HCT116 (cell line): Measurements from ENCODE around the gene SUN5. TPM values are rescaled to one million over a fixed set of nuclear protein-coding genes. Genes with fewer than 3 reads are reported as not detected.

Source experiments
- ATAC-seq: fragments of 200-7000 bp; cut with Tn5 transposase; 2 replicates; pipeline ENCODE4 v1.9.1; 2020; ENCODE audit warnings: mild to moderate bottlenecking, moderate library complexity
- BruUV-seq: library from RNA; stranded (reverse); fragments of 400-500 nt; replicated peaks from 2 replicates; lab custom pipeline; 2021; lab: Mats Ljungman, UMichigan
- CTCF ChIA-PET: fragments of 300-600 bp; sonication (Branson Sonifier 250); formaldehyde crosslinking; loops from one replicate; lab custom pipeline; 2021; ENCODE audit warnings: antibody characterized with exemption; lab: Charles Lee
- POLR2A ChIA-PET: fragments of 300-600, 350-600 bp; sonication (Branson Sonifier 250); formaldehyde crosslinking; loops from one replicate; lab custom pipeline; 2021; ENCODE audit warnings: antibody characterized with exemption; lab: Charles Lee
- RAD21 ChIA-PET, 2 experiments: fragments of 300-600 bp; sonication (Branson Sonifier 250); formaldehyde crosslinking; loops; one replicate each; lab custom pipeline; 2023; ENCODE audit warnings: low total read pairs in 2 of 2; ENCODE audit not compliant: uncharacterized antibody in 2 of 2, unreplicated experiment in 2 of 2, low non-redundant PET in 1 of 2; lab: Charles Lee
- DNase-seq: peaks from one replicate; pipeline ENCODE4 v3.0.0-alpha.2; 2010; ENCODE audit warnings: low read depth, low spot score
- H2AFZ ChIP-seq: fragments of 200-600 bp; shearing (Covaris generic), sonication (generic); 2 replicates; pipeline ENCODE4 v1.6.1; 2017; ENCODE audit warnings: low read depth, mixed run types, mixed read lengths, antibody characterized with exemption, low read length; ENCODE audit not compliant: poor library complexity, severe bottlenecking
- H3K27ac ChIP-seq: 2 replicates; pipeline ENCODE4 v1.5.1; 2012; ENCODE audit warnings: low read depth, low read length
- H3K27me3 ChIP-seq: fragments of 200-600 bp; sonication (generic); 2 replicates; pipeline ENCODE4 v1.6.1; 2016; ENCODE audit warnings: mixed run types, low read length, mixed read lengths; ENCODE audit not compliant: insufficient read depth
- H3K36me3 ChIP-seq, 2 experiments: fragments of 200-500 bp in 1 of 2; fragments of 200-600 bp in 1 of 2; sonication (Bioruptor generic) in 1 of 2; sonication (generic) in 1 of 2; 2 replicates each; pipeline versions ENCODE4 v1.5.1 to v1.6.1; 2014 to 2016; ENCODE audit warnings: low read length in 2 of 2, inconsistent platforms in 1 of 2, mixed read lengths in 1 of 2, mixed run types in 1 of 2; ENCODE audit not compliant: insufficient read depth in 2 of 2, control insufficient read depth in 1 of 2
- H3K4me1 ChIP-seq, 2 experiments: fragments of 200-600 bp in 1 of 2; sonication (generic) in 1 of 2; 2 replicates each; pipeline versions ENCODE4 v1.5.1 to v1.6.1; 2012 to 2017; ENCODE audit warnings: low read length in 2 of 2, inconsistent platforms in 1 of 2, mild to moderate bottlenecking in 1 of 2, mixed read lengths in 1 of 2, mixed run types in 1 of 2, moderate library complexity in 1 of 2; ENCODE audit not compliant: insufficient read depth in 2 of 2, control insufficient read depth in 1 of 2
- H3K4me2 ChIP-seq: fragments of 200-600 bp; sonication (generic); 2 replicates; pipeline ENCODE4 v1.6.1; 2017; ENCODE audit warnings: mixed run types, low read length, mixed read lengths
- H3K4me3 ChIP-seq, 2 experiments: fragments of 200-600 bp in 1 of 2; sonication (generic) in 1 of 2; replicated peaks in 1 of 2; 2 replicates each; pipeline ENCODE4 v1.5.1; 2011 to 2016; ENCODE audit warnings: low read length in 2 of 2, control low read depth in 1 of 2, low read depth in 1 of 2, mild to moderate bottlenecking in 1 of 2, mixed read lengths in 1 of 2, mixed run types in 1 of 2
- H3K79me2 ChIP-seq: fragments of 200-600 bp; sonication (generic); 2 replicates; pipeline ENCODE4 v1.6.1; 2017; ENCODE audit warnings: mild to moderate bottlenecking, mixed run types, low read length, moderate library complexity, mixed read lengths; ENCODE audit not compliant: insufficient read depth
- H3K9ac ChIP-seq: fragments of 200-600 bp; sonication (generic); 2 replicates; pipeline ENCODE4 v1.6.1; 2016; ENCODE audit warnings: low read length, mixed read lengths
- H3K9me2 ChIP-seq: fragments of 200-600 bp; sonication (generic), shearing (Covaris generic); 2 replicates; pipeline ENCODE4 v1.6.1; 2017; ENCODE audit warnings: mixed run types, mild to moderate bottlenecking, moderate library complexity; ENCODE audit not compliant: insufficient read depth
- H3K9me3 ChIP-seq, 2 experiments: fragments of 200-500 bp in 1 of 2; fragments of 200-600 bp in 1 of 2; sonication (Bioruptor generic) in 1 of 2; sonication (generic) in 1 of 2; 2 replicates each; pipeline ENCODE4 v1.6.1; 2014 to 2017; ENCODE audit warnings: low read length in 2 of 2, mixed read lengths in 2 of 2, inconsistent platforms in 1 of 2, low read depth in 1 of 2, mild to moderate bottlenecking in 1 of 2, mixed run types in 1 of 2, moderate library complexity in 1 of 2; ENCODE audit not compliant: control insufficient read depth in 1 of 2, insufficient read depth in 1 of 2
- H4K20me1 ChIP-seq: fragments of 200-600 bp; sonication (generic), shearing (Covaris generic); 2 replicates; pipeline ENCODE4 v1.6.1; 2017; ENCODE audit warnings: mixed run types, mild to moderate bottlenecking, moderate library complexity; ENCODE audit not compliant: insufficient read depth
- EGR1 ChIP-seq: IDR thresholded peaks from 2 replicates; pipeline ENCODE4 v1.6.1; 2012; ENCODE audit warnings: low read depth
- ELF1 ChIP-seq: IDR thresholded peaks from 2 replicates; pipeline ENCODE4 v1.6.1; 2012; ENCODE audit warnings: low read depth, borderline replicate concordance
- EZH2 ChIP-seq: fragments of 200-600 bp; sonication (generic); IDR thresholded peaks from 2 replicates; pipeline ENCODE4 v1.6.1; 2017; ENCODE audit warnings: antibody characterized with exemption, mixed run types
- EZH2phosphoT487 ChIP-seq: fragments of 200-600 bp; IDR thresholded peaks from 2 replicates; pipeline ENCODE4 v1.6.1; 2018; ENCODE audit warnings: antibody characterized with exemption, borderline replicate concordance
- FOSL1 ChIP-seq: IDR thresholded peaks from 2 replicates; pipeline ENCODE4 v1.6.1; 2012; ENCODE audit warnings: low read depth
- JUND ChIP-seq: IDR thresholded peaks from 2 replicates; pipeline ENCODE4 v1.6.1; 2012
- RAD21 ChIP-seq: IDR thresholded peaks from 2 replicates; pipeline ENCODE4 v1.6.1; 2012; ENCODE audit warnings: low read depth, mild to moderate bottlenecking
- SIN3A ChIP-seq: IDR thresholded peaks from 2 replicates; pipeline ENCODE4 v1.6.1; 2012; ENCODE audit warnings: low read depth
- SP1 ChIP-seq: IDR thresholded peaks from 2 replicates; pipeline ENCODE4 v1.6.1; 2012; ENCODE audit warnings: low read depth
- SRF ChIP-seq: IDR thresholded peaks from 2 replicates; pipeline ENCODE4 v1.6.1; 2012; ENCODE audit warnings: low read depth
- TCF7L2 ChIP-seq: IDR thresholded peaks from 2 replicates; pipeline ENCODE4 v1.7.0; 2011; ENCODE audit warnings: borderline replicate concordance, inconsistent platforms; ENCODE audit not compliant: insufficient read depth, insufficient read length; ENCODE audit errors: extremely low read depth
- ZNF274 ChIP-seq: fragments of 200-500 bp; sonication (Bioruptor generic); IDR thresholded peaks from 2 replicates; pipeline ENCODE4 v1.6.1; 2014; ENCODE audit warnings: mild to moderate bottlenecking, low read depth, low read length, inconsistent platforms
- intact Hi-C: fragments of 100-400 bp; cut with micrococcal nuclease; formaldehyde crosslinking; loops from 2 replicates; pipeline ENCODE4 v1.10.0; 2022
- total RNA-seq: library from RNA; stranded (reverse); gene quantifications from one replicate; pipeline ENCODE4 v1.2.1, GENCODE V29; 2021; ENCODE audit not compliant: unreplicated experiment
- TF ChIP-seq, protein P1 (sequence below): IDR thresholded peaks from 2 replicates; pipeline ENCODE4 v1.6.1; 2011; ENCODE audit warnings: mild to moderate bottlenecking, low read length, moderate library complexity; ENCODE audit not compliant: insufficient replicate concordance; ENCODE audit errors: extremely low read depth
- TF ChIP-seq, protein P2 (sequence below), 3 experiments: fragments of 200-600 bp in 1 of 3; sonication (generic) in 1 of 3; IDR thresholded peaks in 2 of 3; conservative IDR thresholded peaks in 1 of 3; 2 replicates each; pipeline ENCODE4 v1.5.1; 2012 to 2017; ENCODE audit warnings: low read depth in 2 of 3, low read length in 2 of 3, antibody characterized with exemption in 1 of 3, borderline replicate concordance in 1 of 3, control low read depth in 1 of 3, mild to moderate bottlenecking in 1 of 3, mixed read lengths in 1 of 3, mixed run types in 1 of 3, moderate library complexity in 1 of 3; ENCODE audit not compliant: insufficient read depth in 1 of 3

SUN5 gene
- total RNA-seq, 1 experiment from 2014 or later: not detected

GRCh38 chr20:32988008-32988407, 16.2 kb downstream of the SUN5 start:
- Histone ChIP-seq H3K79me2 (no peaks in the 10 kb centered on the region), H3K36me3 (no peaks in the 10 kb centered on the region), H3K4me2 (no peak overlapping the region), H3K4me3 (no peak overlapping the region), H4K20me1 (no peaks in the 10 kb centered on the region), H3K9me3 (no peaks in the 10 kb centered on the region), H3K9me2 (no peaks in the 10 kb centered on the region), H3K27me3 (no peaks in the 10 kb centered on the region), H3K9ac (no peak overlapping the region), H3K4me1 (peaks cover 0 to 5% of the 10 kb centered on the region in 2 experiments; a peak in 1 of 4 replicates), H3K27ac (no peak overlapping the region), H2AFZ (no peak overlapping the region)
- POLR2A ChIA-PET: no interaction called here
- CTCF ChIA-PET: no interaction called here
- TF ChIP-seq EGR1 (no peak), EZH2 (no peak), TCF7L2 (no peak), RAD21 (no peak), FOSL1 (no peak), EZH2phosphoT487 (no peak), SRF (no peak), JUND (no peak), ZNF274 (no peak), SIN3A (no peak), SP1 (no peak), ELF1 (no peak)
- TF ChIP-seq, protein P1, sequence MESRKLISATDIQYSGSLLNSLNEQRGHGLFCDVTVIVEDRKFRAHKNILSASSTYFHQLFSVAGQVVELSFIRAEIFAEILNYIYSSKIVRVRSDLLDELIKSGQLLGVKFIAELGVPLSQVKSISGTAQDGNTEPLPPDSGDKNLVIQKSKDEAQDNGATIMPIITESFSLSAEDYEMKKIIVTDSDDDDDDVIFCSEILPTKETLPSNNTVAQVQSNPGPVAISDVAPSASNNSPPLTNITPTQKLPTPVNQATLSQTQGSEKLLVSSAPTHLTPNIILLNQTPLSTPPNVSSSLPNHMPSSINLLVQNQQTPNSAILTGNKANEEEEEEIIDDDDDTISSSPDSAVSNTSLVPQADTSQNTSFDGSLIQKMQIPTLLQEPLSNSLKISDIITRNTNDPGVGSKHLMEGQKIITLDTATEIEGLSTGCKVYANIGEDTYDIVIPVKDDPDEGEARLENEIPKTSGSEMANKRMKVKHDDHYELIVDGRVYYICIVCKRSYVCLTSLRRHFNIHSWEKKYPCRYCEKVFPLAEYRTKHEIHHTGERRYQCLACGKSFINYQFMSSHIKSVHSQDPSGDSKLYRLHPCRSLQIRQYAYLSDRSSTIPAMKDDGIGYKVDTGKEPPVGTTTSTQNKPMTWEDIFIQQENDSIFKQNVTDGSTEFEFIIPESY: no peak
- TF ChIP-seq, protein P2, sequence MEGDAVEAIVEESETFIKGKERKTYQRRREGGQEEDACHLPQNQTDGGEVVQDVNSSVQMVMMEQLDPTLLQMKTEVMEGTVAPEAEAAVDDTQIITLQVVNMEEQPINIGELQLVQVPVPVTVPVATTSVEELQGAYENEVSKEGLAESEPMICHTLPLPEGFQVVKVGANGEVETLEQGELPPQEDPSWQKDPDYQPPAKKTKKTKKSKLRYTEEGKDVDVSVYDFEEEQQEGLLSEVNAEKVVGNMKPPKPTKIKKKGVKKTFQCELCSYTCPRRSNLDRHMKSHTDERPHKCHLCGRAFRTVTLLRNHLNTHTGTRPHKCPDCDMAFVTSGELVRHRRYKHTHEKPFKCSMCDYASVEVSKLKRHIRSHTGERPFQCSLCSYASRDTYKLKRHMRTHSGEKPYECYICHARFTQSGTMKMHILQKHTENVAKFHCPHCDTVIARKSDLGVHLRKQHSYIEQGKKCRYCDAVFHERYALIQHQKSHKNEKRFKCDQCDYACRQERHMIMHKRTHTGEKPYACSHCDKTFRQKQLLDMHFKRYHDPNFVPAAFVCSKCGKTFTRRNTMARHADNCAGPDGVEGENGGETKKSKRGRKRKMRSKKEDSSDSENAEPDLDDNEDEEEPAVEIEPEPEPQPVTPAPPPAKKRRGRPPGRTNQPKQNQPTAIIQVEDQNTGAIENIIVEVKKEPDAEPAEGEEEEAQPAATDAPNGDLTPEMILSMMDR (IDR thresholded peaks at IDR 0.05 in 2 of 3, conservative IDR thresholded peaks at IDR 0.05 in 1 of 3; ENCODE audit: borderline replicate concordance in 1 of 3, insufficient read depth in 1 of 3, low read depth in 2 of 3, low read length in 2 of 3): no peak
- DNase-seq (no peak), ATAC-seq (no peak)
- BruUV-seq: no TSS peak
- intact Hi-C loops: no loop called here
- RAD21 ChIA-PET: no interaction called here
